GM21619 (cell line): ENCODE measurements around the gene MLH3.

Experiments
- ATAC-seq: cut with Tn5 transposase; IDR thresholded peaks from one replicate; pipeline ENCODE4 v1.9.1; 2021; ENCODE audit not compliant: unreplicated experiment

The MLH3 gene

GRCh38 chr14:75067212-75067611 is 15.9 kb upstream of the MLH3 start:
- ATAC-seq, result no peak

GRCh38 chr14:75066691-75067090 is 15.4 kb upstream of the MLH3 start:
- no peak for ATAC-seq

- ATAC-seq, result no peak
Measured at GRCh38 chr14:75064205-75064567, 12.9 kb upstream of the MLH3 start.

- ATAC-seq, result peak; percentile 93
Measured at GRCh38 chr14:75063491-75064204, 12.4 kb upstream of the MLH3 start, which contains the start of gene ACYP1. Gene ACYP1 (minus strand): TSS chr14:75064024. CDS start chr14:75063553, 471 bp downstream.

- ATAC-seq, result no peak
Measured at GRCh38 chr14:75063013-75063412, 11.7 kb upstream of the MLH3 start.

GRCh38 chr14:75060420-75060819 is 9.2 kb upstream of the MLH3 start:
- ATAC-seq, result no peak

GRCh38 chr14:75059642-75060041 is 8.4 kb upstream of the MLH3 start:
- ATAC-seq, result no peak

GRCh38 chr14:75054421-75054820 is 3.2 kb upstream of the MLH3 start:
- no peak for ATAC-seq

GRCh38 chr14:75053396-75054291 is 2.4 kb upstream of the MLH3 start:
- ATAC-seq, result no peak

- ATAC-seq, result no peak
Measured at GRCh38 chr14:75051556-75051899, 261 bp upstream of the MLH3 start.

GRCh38 chr14:75049731-75050201 is 1.5 kb downstream of the MLH3 start:
- ATAC-seq, result no peak

GRCh38 chr14:75049136-75049535 is 2.1 kb downstream of the MLH3 start:
- ATAC-seq, result no peak

GRCh38 chr14:75048101-75048500 is 3.2 kb downstream of the MLH3 start:
- no peak for ATAC-seq

GRCh38 chr14:75047506-75047905 is 3.8 kb downstream of the MLH3 start:
- no peak for ATAC-seq

- no peak for ATAC-seq
Measured at GRCh38 chr14:75046899-75047298, 4.4 kb downstream of the MLH3 start.

- no peak for ATAC-seq
Measured at GRCh38 chr14:75046275-75046674, 5.0 kb downstream of the MLH3 start.

GRCh38 chr14:75044752-75045151 is 6.5 kb downstream of the MLH3 start:
- no peak for ATAC-seq

- no peak for ATAC-seq
Measured at GRCh38 chr14:75044322-75044721, 6.9 kb downstream of the MLH3 start.

- no peak for ATAC-seq
Measured at GRCh38 chr14:75042035-75042434, 9.2 kb downstream of the MLH3 start.

- no peak for ATAC-seq
Measured at GRCh38 chr14:75041613-75042012, 9.7 kb downstream of the MLH3 start.

GRCh38 chr14:75040959-75041358 is 10.3 kb downstream of the MLH3 start:
- no peak for ATAC-seq

GRCh38 chr14:75040507-75040906 is 10.8 kb downstream of the MLH3 start:
- ATAC-seq, result no peak
